GM23338 (cell line): Measurements from ENCODE around the gene AFF3. TPM values are rescaled to one million over a fixed set of nuclear protein-coding genes. Genes with fewer than 3 reads are reported as not detected.

ENCODE experiments used
- ATAC-seq: fragments of 200-7000 bp; cut with Tn5 transposase; 3 replicates; pipeline ENCODE4 v1.9.1; 2020
- DNase-seq: peaks from one replicate; pipeline ENCODE4 v3.0.0-alpha.2; 2015; ENCODE audit warnings: low spot score
- H2AFZ ChIP-seq: fragments of 200-600 bp; sonication (generic); 2 replicates; pipeline ENCODE4 v1.8.0; 2016; ENCODE audit warnings: antibody characterized with exemption, mild to moderate bottlenecking, moderate library complexity
- H3F3A ChIP-seq: fragments of 200-600 bp; sonication (generic); replicated peaks from 2 replicates; pipeline ENCODE4 v1.8.0; 2017; ENCODE audit warnings: antibody characterized with exemption, mixed run types, low read depth
- H3K27ac ChIP-seq: fragments of 200-600 bp; sonication (generic); 2 replicates; pipeline ENCODE4 v1.6.1; 2016; ENCODE audit warnings: low read depth
- H3K27me3 ChIP-seq: fragments of 200-600 bp; sonication (generic); 2 replicates; pipeline ENCODE4 v1.8.0; 2016; ENCODE audit warnings: mild to moderate bottlenecking, mixed run types, moderate library complexity; ENCODE audit not compliant: insufficient read depth
- H3K36me3 ChIP-seq: fragments of 200-600 bp; sonication (generic); 2 replicates; pipeline ENCODE4 v1.8.0; 2016; ENCODE audit warnings: mild to moderate bottlenecking; ENCODE audit not compliant: insufficient read depth
- H3K4me1 ChIP-seq: fragments of 200-600 bp; sonication (generic); 2 replicates; pipeline ENCODE4 v1.8.0; 2016; ENCODE audit warnings: mild to moderate bottlenecking, moderate library complexity; ENCODE audit not compliant: insufficient read depth
- H3K4me2 ChIP-seq: fragments of 200-600 bp; sonication (generic); 2 replicates; pipeline ENCODE4 v1.7.1; 2017; ENCODE audit warnings: mixed run types
- H3K4me3 ChIP-seq: fragments of 200-600 bp; sonication (generic); 2 replicates; pipeline ENCODE4 v1.6.1; 2016; ENCODE audit warnings: mixed run types
- H3K79me2 ChIP-seq: fragments of 200-600 bp; sonication (generic); replicated peaks from 2 replicates; pipeline ENCODE4 v1.8.0; 2017; ENCODE audit warnings: mild to moderate bottlenecking; ENCODE audit not compliant: insufficient read depth
- H3K9me2 ChIP-seq: fragments of 200-600 bp; sonication (generic); 2 replicates; pipeline ENCODE4 v1.8.0; 2017; ENCODE audit not compliant: insufficient read depth
- H4K20me1 ChIP-seq: fragments of 200-600 bp; sonication (generic); replicated peaks from 2 replicates; pipeline ENCODE4 v1.8.0; 2017; ENCODE audit warnings: mild to moderate bottlenecking; ENCODE audit not compliant: insufficient read depth
- H3K27ac Mint-ChIP-seq: 2 replicates; pipeline ENCODE4 v1.8.0; 2020; ENCODE audit warnings: inconsistent platforms, mild to moderate bottlenecking, moderate library complexity, mixed read lengths
- H3K27me3 Mint-ChIP-seq: 3 replicates; pipeline ENCODE4 v1.8.0; 2022; ENCODE audit warnings: low read depth, mild to moderate bottlenecking, moderate library complexity, mixed read lengths, inconsistent platforms; ENCODE audit not compliant: insufficient read depth, poor library complexity
- H3K36me3 Mint-ChIP-seq: 3 replicates; pipeline ENCODE4 v1.8.0; 2021; ENCODE audit warnings: low read depth, mild to moderate bottlenecking, inconsistent platforms, moderate library complexity, mixed read lengths
- H3K4me1 Mint-ChIP-seq: 3 replicates; pipeline ENCODE4 v1.8.0; 2020; ENCODE audit warnings: mild to moderate bottlenecking, inconsistent platforms, mixed read lengths
- H3K4me3 Mint-ChIP-seq: 3 replicates; pipeline ENCODE4 v1.8.0; 2021; ENCODE audit warnings: moderate library complexity, mild to moderate bottlenecking, inconsistent platforms, mixed read lengths
- H3K9me3 Mint-ChIP-seq: 3 replicates; pipeline ENCODE4 v1.8.0; 2020; ENCODE audit warnings: moderate library complexity, mild to moderate bottlenecking, inconsistent platforms, mixed read lengths
- CREB1 ChIP-seq: fragments of 250-450 bp; sonication (Bioruptor Pico); IDR thresholded peaks from 2 replicates; pipeline ENCODE4 v1.5.0; 2020; ENCODE audit warnings: low read depth, mild to moderate bottlenecking, moderate library complexity
- CTCF ChIP-seq, 2 experiments: fragments of 200-600 bp in 1 of 2; sonication (generic) in 1 of 2; conservative IDR thresholded peaks; 2 replicates each; pipeline versions ENCODE4 v1.5.1 to v1.6.1; 2016 to 2017; ENCODE audit warnings: antibody characterized with exemption in 2 of 2, low read depth in 2 of 2, mild to moderate bottlenecking in 2 of 2, moderate library complexity in 1 of 2
- ETS1 ChIP-seq: IDR thresholded peaks from 2 replicates; pipeline ENCODE4 v1.6.1; 2016; ENCODE audit warnings: antibody characterized with exemption
- EZH2phosphoT487 ChIP-seq: fragments of 200-600 bp; sonication (generic); IDR thresholded peaks from one replicate; pipeline ENCODE4 v1.8.1; 2018; ENCODE audit warnings: antibody characterized with exemption; ENCODE audit not compliant: unreplicated experiment
- JUNB ChIP-seq: IDR thresholded peaks from one replicate; pipeline ENCODE4 v1.6.1; 2016; ENCODE audit warnings: antibody characterized with exemption; ENCODE audit not compliant: unreplicated experiment
- NANOG ChIP-seq: IDR thresholded peaks from 2 replicates; pipeline ENCODE4 v1.6.1; 2016; ENCODE audit warnings: antibody characterized with exemption, borderline replicate concordance
- POLR2AphosphoS5 ChIP-seq: IDR thresholded peaks from 2 replicates; pipeline ENCODE4 v1.6.1; 2016; ENCODE audit warnings: antibody characterized with exemption, low read depth
- REST ChIP-seq: IDR thresholded peaks from one replicate; pipeline ENCODE4 v1.6.1; 2018; ENCODE audit warnings: antibody characterized with exemption; ENCODE audit not compliant: unreplicated experiment
- STAT1 ChIP-seq: IDR thresholded peaks from one replicate; pipeline ENCODE4 v1.6.1; 2016; ENCODE audit warnings: antibody characterized with exemption; ENCODE audit not compliant: unreplicated experiment
- ZNF462 ChIP-seq: fragments of 250-450 bp; sonication (Bioruptor Pico); IDR thresholded peaks from 2 replicates; pipeline ENCODE4 v1.5.0; 2020; ENCODE audit warnings: mild to moderate bottlenecking, moderate library complexity
- polyA plus RNA-seq: library from polyadenylated mRNA; unstranded; fragments of >200 nt; fragmentation: Nextera tagmentation; extraction: Ambion mirVana; gene quantifications from 2 replicates; pipeline ENCODE4 v1.2.1, GENCODE V29; 2016
- total RNA-seq: library from RNA; depleted of rRNA; stranded (reverse); fragments of >200 nt; shearing (Covaris generic); gene quantifications from 2 replicates; pipeline ENCODE4 v1.2.3, GENCODE V29; 2014

Gene AFF3
- total and polyA plus RNA-seq, 2 experiments from 2014 or later: 0.73 to 1.4 TPM

GRCh38 chr2:99611034-99611433 lies 531.4 kb downstream of the AFF3 start:
- Histone ChIP-seq H3K4me1 (no peaks in the 10 kb centered on the region), H3K27ac (no peak overlapping the region), H2AFZ (no peak overlapping the region), H3K4me2 (no peak overlapping the region), H3K27me3 (no peaks in the 10 kb centered on the region), H3K4me3 (no peak overlapping the region), H3K36me3 (no peaks in the 10 kb centered on the region), H4K20me1 (no peaks in the 10 kb centered on the region), H3K79me2 (no peaks in the 10 kb centered on the region), H3K9me2 (no peaks in the 10 kb centered on the region), H3F3A (no peaks in the 10 kb centered on the region)
- ATAC-seq: no peak
- DNase-seq: no peak
- Mint-ChIP-seq H3K4me1 (no peaks in the 10 kb centered on the region), H3K4me3 (no peak overlapping the region), H3K9me3 (no peaks in the 10 kb centered on the region), H3K36me3 (no peaks in the 10 kb centered on the region), H3K27ac (no peak overlapping the region), H3K27me3 (peaks cover 2% of the 10 kb centered on the region)
- TF ChIP-seq JUNB: no peak
- no peak for TF ChIP-seq CREB1 (CRISPR knock-in tag)
- TF ChIP-seq STAT1: no peak
- no peak for TF ChIP-seq CTCF (conservative IDR thresholded peaks at IDR 0.05; ENCODE audit: low read depth in 2 of 2)
- no peak for TF ChIP-seq NANOG
- TF ChIP-seq POLR2AphosphoS5: no peak
- TF ChIP-seq ZNF462 (CRISPR knock-in tag): no peak
- no peak for TF ChIP-seq ETS1
- TF ChIP-seq REST: no peak
- TF ChIP-seq EZH2phosphoT487: no peak
